KMS-11 (cell line): ENCODE results near the gene EMP1.

Source experiments
- H2AFZ ChIP-seq: fragments of 200-600 bp; sonication (generic); 2 replicates; pipeline ENCODE4 v1.6.1; 2016; ENCODE audit warnings: antibody characterized with exemption, mixed run types, low read depth
- H3K27ac ChIP-seq: fragments of 200-600 bp; sonication (generic); 2 replicates; pipeline ENCODE4 v1.6.1; 2016; ENCODE audit warnings: mild to moderate bottlenecking, mixed run types
- H3K27me3 ChIP-seq: fragments of 200-600 bp; sonication (generic); 2 replicates; pipeline ENCODE4 v1.6.1; 2017; ENCODE audit warnings: mild to moderate bottlenecking, low read depth, mixed run types, moderate library complexity; ENCODE audit not compliant: insufficient read depth
- H3K36me3 ChIP-seq: fragments of 200-600 bp; sonication (generic); 2 replicates; pipeline ENCODE4 v1.6.1; 2017; ENCODE audit warnings: mild to moderate bottlenecking, mixed run types; ENCODE audit not compliant: insufficient read depth
- H3K4me1 ChIP-seq: fragments of 200-600 bp; sonication (generic); 2 replicates; pipeline ENCODE4 v1.6.1; 2016; ENCODE audit warnings: mild to moderate bottlenecking, low read depth, mixed run types; ENCODE audit not compliant: poor library complexity, severe bottlenecking
- H3K4me2 ChIP-seq: fragments of 200-600 bp; sonication (generic); 2 replicates; pipeline ENCODE4 v1.7.0; 2016; ENCODE audit warnings: mild to moderate bottlenecking, mixed run types
- H3K4me3 ChIP-seq: fragments of 200-600 bp; sonication (generic); IDR thresholded peaks from 2 replicates; pipeline ENCODE4 v1.6.1; 2017; ENCODE audit warnings: low read depth, low read length, mixed read lengths; ENCODE audit not compliant: insufficient read depth
- H3K79me2 ChIP-seq: fragments of 200-600 bp; sonication (generic); 2 replicates; pipeline ENCODE4 v1.6.1; 2016; ENCODE audit warnings: low read depth, mixed run types; ENCODE audit not compliant: insufficient read depth
- H3K9ac ChIP-seq: fragments of 200-600 bp; sonication (generic); 2 replicates; pipeline ENCODE4 v1.6.1; 2016; ENCODE audit warnings: mild to moderate bottlenecking, mixed run types
- H4K20me1 ChIP-seq: fragments of 200-600 bp; sonication (generic); 2 replicates; pipeline ENCODE4 v1.6.1; 2016; ENCODE audit warnings: mild to moderate bottlenecking, mixed run types; ENCODE audit not compliant: insufficient read depth
- CTCF ChIP-seq: fragments of 200-600 bp; sonication (generic); conservative IDR thresholded peaks from 2 replicates; pipeline ENCODE4 v1.6.1; 2017; ENCODE audit warnings: low read depth, mild to moderate bottlenecking, antibody characterized with exemption, low read length, moderate library complexity, mixed read lengths

Gene EMP1

GRCh38 chr12:13233830-13234641 lies 37.5 kb downstream of the EMP1 start:
- no peak overlapping the region for H3K4me3 ChIP-seq
- no peak overlapping the region for H2AFZ ChIP-seq

GRCh38 chr12:13238204-13238603 lies 41.7 kb downstream of the EMP1 start:
- no peak for TF ChIP-seq CTCF
- Histone ChIP-seq H4K20me1 (no peaks in the 10 kb centered on the region), H2AFZ (no peak overlapping the region), H3K9ac (no peak overlapping the region), H3K79me2 (no peaks in the 10 kb centered on the region), H3K27me3 (no peaks in the 10 kb centered on the region), H3K4me1 (no peaks in the 10 kb centered on the region), H3K27ac (no peak overlapping the region), H3K36me3 (no peaks in the 10 kb centered on the region), H3K4me2 (no peak overlapping the region), H3K4me3 (no peak overlapping the region)

More at GRCh38 chr12:13233830-13234641, 37.5 kb downstream of the EMP1 start:
- Histone ChIP-seq H3K4me1 (no peaks in the 10 kb centered on the region), H3K4me2 (no peak overlapping the region), H4K20me1 (no peaks in the 10 kb centered on the region), H3K27ac (no peak overlapping the region), H3K9ac (no peak overlapping the region), H3K79me2 (no peaks in the 10 kb centered on the region), H3K36me3 (no peaks in the 10 kb centered on the region), H3K27me3 (no peaks in the 10 kb centered on the region)
- peak; percentile 86 for TF ChIP-seq CTCF

GRCh38 chr12:13241833-13242488 lies 45.4 kb downstream of the EMP1 start:
- no peak for TF ChIP-seq CTCF
- H3K4me3 ChIP-seq, result no peak overlapping the region
- H3K79me2 ChIP-seq, result no peaks in the 10 kb centered on the region
- no peak overlapping the region for H2AFZ ChIP-seq
- no peak overlapping the region for H3K27ac ChIP-seq
- H3K36me3 ChIP-seq, result no peaks in the 10 kb centered on the region
- H3K4me2 ChIP-seq, result no peak overlapping the region
- H3K27me3 ChIP-seq, result no peaks in the 10 kb centered on the region
- H3K4me1 ChIP-seq, result no peaks in the 10 kb centered on the region
- no peaks in the 10 kb centered on the region for H4K20me1 ChIP-seq
- no peak overlapping the region for H3K9ac ChIP-seq

- H3K4me1 ChIP-seq, result no peaks in the 10 kb centered on the region
- no peaks in the 10 kb centered on the region for H3K79me2 ChIP-seq
- H3K4me2 ChIP-seq, result no peak overlapping the region
- H3K27ac ChIP-seq, result no peak overlapping the region
- no peaks in the 10 kb centered on the region for H3K36me3 ChIP-seq
- H3K27me3 ChIP-seq, result no peaks in the 10 kb centered on the region
- no peak overlapping the region for H2AFZ ChIP-seq
- no peak for TF ChIP-seq CTCF
- no peaks in the 10 kb centered on the region for H4K20me1 ChIP-seq
- H3K9ac ChIP-seq, result no peak overlapping the region
- no peak overlapping the region for H3K4me3 ChIP-seq
These were observed 46.4 kb downstream of the EMP1 start for GRCh38 chr12:13242936-13243335.
